Gastrocnemius medialis (tissue), 4 donors: ENCODE data around the gene ECM2.

Experiments
- CTCF ChIP-seq, 5 experiments: fragments of 450-650 bp in 3 of 5; fragments of 200-600 bp in 2 of 5; sonication (generic) in 2 of 5; IDR thresholded peaks in 4 of 5; conservative IDR thresholded peaks in 1 of 5; 1 replicate in 4 of 5; 2 replicates in 1 of 5; pipeline ENCODE4 v1.5.1; 2016 to 2019; ENCODE audit warnings: antibody characterized with exemption in 5 of 5, mild to moderate bottlenecking in 3 of 5, moderate library complexity in 3 of 5
- POLR2A ChIP-seq, 2 donors: fragments of 450-650 bp; IDR thresholded peaks; one replicate each; pipeline ENCODE4 v1.6.1; 2017; ENCODE audit warnings: antibody characterized with exemption in 2 of 2, mild to moderate bottlenecking in 2 of 2, moderate library complexity in 2 of 2

- TF ChIP-seq CTCF (IDR thresholded peaks at IDR 0.05 in 4 of 5, conservative IDR thresholded peaks at IDR 0.05 in 1 of 5), result no peak
- no peak for TF ChIP-seq POLR2A (IDR thresholded peaks at IDR 0.05)
Measured at GRCh38 chr9:92486371-92486770, 49.4 kb downstream of the ECM2 start.
